Hepatocyte (in vitro differentiated cells): Measurements from ENCODE around the gene ALK.

Experiments
- EZH2phosphoT487 ChIP-seq: fragments of 200-600 bp; sonication (generic); IDR thresholded peaks from one replicate; pipeline ENCODE4 v1.6.1; 2018; ENCODE audit warnings: antibody characterized with exemption, mild to moderate bottlenecking, low read depth, moderate library complexity; ENCODE audit not compliant: unreplicated experiment, severe bottlenecking
- TF ChIP-seq, protein P1 (sequence below): fragments of 200-600 bp; sonication (generic); IDR thresholded peaks from 2 replicates; pipeline ENCODE4 v1.5.1; 2016; ENCODE audit warnings: antibody characterized with exemption, mild to moderate bottlenecking; ENCODE audit not compliant: poor library complexity

DNA sequence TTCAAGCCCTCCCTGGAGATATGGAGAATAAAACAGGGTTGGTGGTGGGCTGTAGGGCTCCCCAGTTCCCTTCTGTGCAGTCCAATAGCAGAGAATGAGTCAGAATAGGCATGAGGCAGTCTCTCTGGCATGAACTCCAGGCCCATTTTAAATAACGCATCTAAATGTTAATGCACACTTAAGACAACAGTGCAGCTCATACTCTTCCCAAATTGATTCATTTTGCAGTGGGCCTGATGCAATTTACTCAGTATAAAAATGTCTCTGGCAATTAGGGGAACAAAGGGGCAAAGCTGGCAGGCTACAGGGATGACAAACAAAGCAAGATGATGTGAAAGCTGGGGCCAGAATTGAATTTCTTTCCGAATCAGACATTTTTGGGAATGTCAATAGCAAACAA, 403.4 kb downstream of the ALK start:
- TF ChIP-seq, protein P1, sequence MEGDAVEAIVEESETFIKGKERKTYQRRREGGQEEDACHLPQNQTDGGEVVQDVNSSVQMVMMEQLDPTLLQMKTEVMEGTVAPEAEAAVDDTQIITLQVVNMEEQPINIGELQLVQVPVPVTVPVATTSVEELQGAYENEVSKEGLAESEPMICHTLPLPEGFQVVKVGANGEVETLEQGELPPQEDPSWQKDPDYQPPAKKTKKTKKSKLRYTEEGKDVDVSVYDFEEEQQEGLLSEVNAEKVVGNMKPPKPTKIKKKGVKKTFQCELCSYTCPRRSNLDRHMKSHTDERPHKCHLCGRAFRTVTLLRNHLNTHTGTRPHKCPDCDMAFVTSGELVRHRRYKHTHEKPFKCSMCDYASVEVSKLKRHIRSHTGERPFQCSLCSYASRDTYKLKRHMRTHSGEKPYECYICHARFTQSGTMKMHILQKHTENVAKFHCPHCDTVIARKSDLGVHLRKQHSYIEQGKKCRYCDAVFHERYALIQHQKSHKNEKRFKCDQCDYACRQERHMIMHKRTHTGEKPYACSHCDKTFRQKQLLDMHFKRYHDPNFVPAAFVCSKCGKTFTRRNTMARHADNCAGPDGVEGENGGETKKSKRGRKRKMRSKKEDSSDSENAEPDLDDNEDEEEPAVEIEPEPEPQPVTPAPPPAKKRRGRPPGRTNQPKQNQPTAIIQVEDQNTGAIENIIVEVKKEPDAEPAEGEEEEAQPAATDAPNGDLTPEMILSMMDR = no peak
- no peak for TF ChIP-seq EZH2phosphoT487
